ENCODE measurements around the gene TOX4.

- TF ChIP-seq POLR2AphosphoS5 (IDR thresholded peaks at IDR 0.05; ENCODE audit: low read depth, low read length) (no peak), POLR2A (IDR thresholded peaks at IDR 0.05; ENCODE audit: low read depth, low read length) (no peak), PAX5 (IDR thresholded peaks at IDR 0.05; ENCODE audit: insufficient read depth, low read length, severe bottlenecking) (no peak), TAF1 (IDR thresholded peaks at IDR 0.05; ENCODE audit: low read depth, low read length) (no peak), POU2F2 (IDR thresholded peaks at IDR 0.05; ENCODE audit: low read depth, low read length) (no peak)
These were observed 29.6 kb downstream of the TOX4 start for GRCh38 chr14:21506557-21506956.
